Fibroblast of gingiva (primary cell): Measurements from ENCODE around the gene USP20.
"Not testable (repeated sequence)": the region's sequence is repeated elsewhere in the genome, so short reads cannot be mapped to it uniquely, and the experiment has no call there.

Source experiments
- DNase-seq: peaks from one replicate; pipeline ENCODE4 v3.0.0-alpha.2; 2011; ENCODE audit warnings: low read depth

USP20 gene

GRCh38 chr9:129835128-129835859, at the start of gene USP20, which contains the start of gene C9orf78:
Gene USP20 (plus strand): TSS chr9:129835458. CDS start chr9:129852556, 17,098 bp downstream.
Gene C9orf78 (minus strand): TSS chr9:129835275. CDS start chr9:129835221, 54 bp downstream.
- DNase-seq, result peak; percentile 94

- no peak for DNase-seq
These were observed 49.4 kb upstream of the USP20 start for GRCh38 chr9:129785866-129786265.

GRCh38 chr9:129786481-129786880, 48.8 kb upstream of the USP20 start:
- no peak for DNase-seq

- no peak for DNase-seq
These were observed 40.7 kb upstream of the USP20 start for GRCh38 chr9:129794549-129794948.

- not testable (repeated sequence) for DNase-seq
These were observed 39.2 kb upstream of the USP20 start for GRCh38 chr9:129796029-129796428.

- no peak for DNase-seq
These were observed 36.3 kb upstream of the USP20 start for GRCh38 chr9:129798973-129799372.

GRCh38 chr9:129801504-129801903, 33.8 kb upstream of the USP20 start:
- DNase-seq, result no peak

GRCh38 chr9:129802833-129803675, 32.2 kb upstream of the USP20 start, which contains the start of gene TOR1B:
Gene TOR1B (plus strand): TSS chr9:129803184. CDS start chr9:129803213, 29 bp downstream.
- peak; percentile 91 for DNase-seq

- no peak for DNase-seq
These were observed 31.6 kb upstream of the USP20 start for GRCh38 chr9:129803676-129804060.

GRCh38 chr9:129806061-129806460, 29.2 kb upstream of the USP20 start:
- DNase-seq, result no peak

GRCh38 chr9:129809346-129809745, 25.9 kb upstream of the USP20 start:
- no peak for DNase-seq

- no peak for DNase-seq
These were observed 25.1 kb upstream of the USP20 start for GRCh38 chr9:129810116-129810515.

- DNase-seq, result no peak
These were observed 24.5 kb upstream of the USP20 start for GRCh38 chr9:129810788-129811187.

- DNase-seq, result no peak
These were observed 23.3 kb upstream of the USP20 start for GRCh38 chr9:129811967-129812363.

- no peak for DNase-seq
These were observed 22.9 kb upstream of the USP20 start for GRCh38 chr9:129812385-129812784.

- no peak for DNase-seq
These were observed 21.6 kb upstream of the USP20 start for GRCh38 chr9:129813661-129814060.

GRCh38 chr9:129814432-129815223, 20.6 kb upstream of the USP20 start:
- no peak for DNase-seq

- no peak for DNase-seq
These were observed 20.0 kb upstream of the USP20 start for GRCh38 chr9:129815278-129815677.

GRCh38 chr9:129816501-129817435, 18.5 kb upstream of the USP20 start:
- DNase-seq, result no peak

GRCh38 chr9:129822898-129823541, 12.2 kb upstream of the USP20 start:
- DNase-seq, result peak; percentile 35

- no peak for DNase-seq
These were observed 11.7 kb upstream of the USP20 start for GRCh38 chr9:129823542-129823934.
